ENCODE data around the gene TNN.

GRCh38 chr1:175034775-175035174, 32.9 kb upstream of the TNN start:
- TF ChIP-seq FOXM1 (IDR thresholded peaks at IDR 0.05; ENCODE audit: borderline replicate concordance, low read depth) (no peak), ZBTB7A (IDR thresholded peaks at IDR 0.05; ENCODE audit: low read depth) (no peak), MAX (IDR thresholded peaks at IDR 0.05) (no peak), CREB1 (IDR thresholded peaks at IDR 0.05; ENCODE audit: low read depth) (no peak), REST (IDR thresholded peaks at IDR 0.05; ENCODE audit: low read depth) (no peak), TEAD4 (IDR thresholded peaks at IDR 0.05) (no peak), EP300 (IDR thresholded peaks at IDR 0.05; ENCODE audit: borderline replicate concordance) (no peak), EGR1 (IDR thresholded peaks at IDR 0.05) (no peak), NFIC (IDR thresholded peaks at IDR 0.05) (no peak), TAF1 (IDR thresholded peaks at IDR 0.05; ENCODE audit: low read depth) (no peak), RAD21 (IDR thresholded peaks at IDR 0.05; ENCODE audit: low read depth) (no peak), YY1 (IDR thresholded peaks at IDR 0.05; ENCODE audit: low read depth) (no peak), USF1 (IDR thresholded peaks at IDR 0.05) (no peak)

All from Ishikawa (cell line).